HEK293 (cell line): ENCODE results near the gene CIC.

Experiments
- FEZF1 ChIP-seq: fragments of 450-650 bp; formaldehyde crosslinking; IDR thresholded peaks from 2 replicates; pipeline ENCODE4 v1.5.1; 2016; ENCODE audit warnings: missing biosample characterization, missing genetic modification characterization
- GLIS2 ChIP-seq: fragments of 450-650 bp; formaldehyde crosslinking; IDR thresholded peaks from 2 replicates; pipeline ENCODE4 v1.5.1; 2016; ENCODE audit warnings: missing biosample characterization, missing genetic modification characterization
- KLF9 ChIP-seq: fragments of 450-650 bp; formaldehyde crosslinking; IDR thresholded peaks from 2 replicates; pipeline ENCODE4 v1.5.1; 2016; ENCODE audit warnings: missing biosample characterization, missing genetic modification characterization, low read depth
- MZF1 ChIP-seq: fragments of 450-650 bp; formaldehyde crosslinking; IDR thresholded peaks from 2 replicates; pipeline ENCODE4 v1.5.1; 2017; ENCODE audit warnings: missing biosample characterization, missing genetic modification characterization, borderline replicate concordance
- PRDM1 ChIP-seq: fragments of 450-650 bp; formaldehyde crosslinking; IDR thresholded peaks from 2 replicates; pipeline ENCODE4; 2016; ENCODE audit warnings: missing biosample characterization, missing genetic modification characterization
- SCRT2 ChIP-seq: fragments of 450-650 bp; formaldehyde crosslinking; IDR thresholded peaks from 2 replicates; pipeline ENCODE4 v1.5.1; 2016; ENCODE audit warnings: missing biosample characterization, missing genetic modification characterization
- TCF7L2 ChIP-seq: IDR thresholded peaks from 2 replicates; pipeline ENCODE4 v1.6.1; 2011; ENCODE audit warnings: low read depth, mild to moderate bottlenecking, inconsistent platforms, low read length, moderate library complexity, borderline replicate concordance
- WT1 ChIP-seq: fragments of 450-650 bp; formaldehyde crosslinking; IDR thresholded peaks from 2 replicates; pipeline ENCODE4 v1.5.1; 2016; ENCODE audit warnings: missing biosample characterization, missing genetic modification characterization
- YY1 ChIP-seq: fragments of 450-650 bp; formaldehyde crosslinking; IDR thresholded peaks from 2 replicates; pipeline ENCODE4 v1.5.1; 2018; ENCODE audit warnings: missing biosample characterization, missing genetic modification characterization
- ZBTB21 ChIP-seq: fragments of 450-650 bp; formaldehyde crosslinking; IDR thresholded peaks from 2 replicates; pipeline ENCODE4 v1.5.1; 2017; ENCODE audit warnings: missing biosample characterization, missing genetic modification characterization
- ZFHX2 ChIP-seq: fragments of 450-650 bp; formaldehyde crosslinking; conservative IDR thresholded peaks from 2 replicates; pipeline ENCODE4 v1.5.1; 2016; ENCODE audit warnings: missing biosample characterization, missing genetic modification characterization
- ZNF114 ChIP-seq: fragments of 450-650 bp; formaldehyde crosslinking; IDR thresholded peaks from 2 replicates; pipeline ENCODE4 v1.5.0; 2017; ENCODE audit warnings: missing biosample characterization, missing genetic modification characterization
- ZNF132 ChIP-seq: fragments of 450-650 bp; formaldehyde crosslinking; IDR thresholded peaks from 2 replicates; pipeline ENCODE4 v1.5.1; 2017; ENCODE audit warnings: missing biosample characterization, missing genetic modification characterization, borderline replicate concordance
- ZNF138 ChIP-seq: fragments of 450-650 bp; formaldehyde crosslinking; IDR thresholded peaks from 2 replicates; pipeline ENCODE4 v1.5.1; 2016; ENCODE audit warnings: missing biosample characterization, missing genetic modification characterization, borderline replicate concordance
- ZNF146 ChIP-seq: fragments of 450-650 bp; formaldehyde crosslinking; IDR thresholded peaks from 2 replicates; pipeline ENCODE4 v1.5.1; 2016; ENCODE audit warnings: missing biosample characterization, missing genetic modification characterization
- ZNF19 ChIP-seq: fragments of 450-650 bp; formaldehyde crosslinking; IDR thresholded peaks from 2 replicates; pipeline ENCODE4; 2016; ENCODE audit warnings: missing biosample characterization, missing genetic modification characterization, low read depth
- ZNF2 ChIP-seq: fragments of 450-650 bp; formaldehyde crosslinking; IDR thresholded peaks from 2 replicates; pipeline ENCODE4 v1.5.1; 2016; ENCODE audit warnings: missing biosample characterization, missing genetic modification characterization
- ZNF221 ChIP-seq: fragments of 450-650 bp; formaldehyde crosslinking; IDR thresholded peaks from 2 replicates; pipeline ENCODE4 v1.5.1; 2017; ENCODE audit warnings: missing biosample characterization, missing genetic modification characterization, borderline replicate concordance
- ZNF223 ChIP-seq: fragments of 450-650 bp; formaldehyde crosslinking; IDR thresholded peaks from 2 replicates; pipeline ENCODE4 v1.5.1; 2016; ENCODE audit warnings: missing biosample characterization, missing genetic modification characterization
- ZNF239 ChIP-seq: fragments of 450-650 bp; formaldehyde crosslinking; IDR thresholded peaks from 2 replicates; pipeline ENCODE4 v1.5.1; 2016; ENCODE audit warnings: missing biosample characterization, missing genetic modification characterization
- ZNF248 ChIP-seq: fragments of 450-650 bp; formaldehyde crosslinking; IDR thresholded peaks from 2 replicates; pipeline ENCODE4 v1.5.1; 2017; ENCODE audit warnings: missing biosample characterization, missing genetic modification characterization
- ZNF292 ChIP-seq: fragments of 450-650 bp; formaldehyde crosslinking; IDR thresholded peaks from 2 replicates; pipeline ENCODE4 v1.5.1; 2016; ENCODE audit warnings: low read depth, missing biosample characterization, missing genetic modification characterization, borderline replicate concordance
- ZNF433 ChIP-seq: fragments of 450-650 bp; formaldehyde crosslinking; IDR thresholded peaks from 2 replicates; pipeline ENCODE4 v1.5.1; 2016; ENCODE audit warnings: missing biosample characterization, missing genetic modification characterization, low read depth
- ZNF514 ChIP-seq: fragments of 450-650 bp; formaldehyde crosslinking; IDR thresholded peaks from 2 replicates; pipeline ENCODE4 v1.5.1; 2016; ENCODE audit warnings: missing biosample characterization, missing genetic modification characterization
- ZNF548 ChIP-seq: fragments of 450-650 bp; formaldehyde crosslinking; IDR thresholded peaks from 2 replicates; pipeline ENCODE4 v1.5.1; 2016; ENCODE audit warnings: missing biosample characterization, missing genetic modification characterization
- ZNF560 ChIP-seq: fragments of 450-650 bp; formaldehyde crosslinking; IDR thresholded peaks from 2 replicates; pipeline ENCODE4 v1.5.1; 2017; ENCODE audit warnings: missing biosample characterization, missing genetic modification characterization, borderline replicate concordance
- ZNF610 ChIP-seq: fragments of 450-650 bp; formaldehyde crosslinking; IDR thresholded peaks from 2 replicates; pipeline ENCODE4 v1.5.1; 2016; ENCODE audit warnings: missing biosample characterization, missing genetic modification characterization, borderline replicate concordance
- ZNF747 ChIP-seq: fragments of 450-650 bp; formaldehyde crosslinking; IDR thresholded peaks from 2 replicates; pipeline ENCODE4 v1.5.1; 2016; ENCODE audit warnings: missing biosample characterization, missing genetic modification characterization
- ZNF791 ChIP-seq: fragments of 450-650 bp; formaldehyde crosslinking; IDR thresholded peaks from 2 replicates; pipeline ENCODE4 v1.5.1; 2016; ENCODE audit warnings: missing biosample characterization, missing genetic modification characterization
- TF ChIP-seq, protein P1 (sequence below): fragments of 450-650 bp; formaldehyde crosslinking; IDR thresholded peaks from 2 replicates; pipeline ENCODE4 v1.5.1; 2016; ENCODE audit warnings: missing biosample characterization, missing genetic modification characterization
- TF ChIP-seq, protein P2 (sequence below): fragments of 450-650 bp; formaldehyde crosslinking; IDR thresholded peaks from 2 replicates; pipeline ENCODE4 v1.5.1; 2016; ENCODE audit warnings: missing biosample characterization, missing genetic modification characterization
- TF ChIP-seq, protein P3 (sequence below): fragments of 450-650 bp; formaldehyde crosslinking; IDR thresholded peaks from 2 replicates; pipeline ENCODE4 v1.5.1; 2017; ENCODE audit warnings: missing biosample characterization, missing genetic modification characterization
- TF ChIP-seq, protein P4 (sequence below): fragments of 450-650 bp; formaldehyde crosslinking; IDR thresholded peaks from 2 replicates; pipeline ENCODE4 v1.5.1; 2017; ENCODE audit warnings: missing biosample characterization, missing genetic modification characterization

The CIC gene

DNA sequence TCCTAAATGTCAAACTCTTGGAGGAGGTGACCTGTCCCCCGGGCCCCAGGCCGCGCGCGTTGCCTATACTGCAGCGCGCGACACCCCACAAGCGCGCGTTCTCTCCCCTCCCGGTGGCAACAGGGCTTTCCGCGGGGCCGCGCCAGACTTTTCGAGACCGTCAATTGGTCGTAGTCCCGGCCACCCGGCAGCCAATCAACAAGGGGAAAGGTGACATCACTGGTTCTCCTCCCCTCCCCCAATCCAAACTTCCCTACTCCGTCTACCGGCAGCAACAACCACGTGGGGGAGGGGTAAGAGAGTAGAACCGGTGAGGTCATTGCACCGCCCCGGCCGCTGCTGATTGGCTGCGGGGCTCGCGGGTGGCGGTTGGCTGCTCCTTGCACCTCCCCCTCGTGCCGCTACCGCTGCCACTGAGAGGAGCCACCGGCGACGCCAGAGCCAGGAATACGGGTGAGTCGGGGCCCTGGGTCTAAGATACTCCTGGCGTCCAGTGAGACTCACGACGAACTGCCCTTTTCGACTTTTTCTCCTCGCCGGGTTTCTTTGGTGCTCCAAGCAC is 829 bp upstream of the CIC start (continued):
- peak; percentile 72; the same call in 1 of the 2 replicates for TF ChIP-seq ZNF610 (tag by site-specific recombination)
- no peak for TF ChIP-seq ZNF138 (tag by site-specific recombination)
- TF ChIP-seq ZNF223 = no peak
- TF ChIP-seq SCRT2 (tag by site-specific recombination) = peak; percentile 99
- TF ChIP-seq ZFHX2 (tag by site-specific recombination) = no peak
- TF ChIP-seq ZNF221 (tag by site-specific recombination) = no peak
- TF ChIP-seq, protein P1, sequence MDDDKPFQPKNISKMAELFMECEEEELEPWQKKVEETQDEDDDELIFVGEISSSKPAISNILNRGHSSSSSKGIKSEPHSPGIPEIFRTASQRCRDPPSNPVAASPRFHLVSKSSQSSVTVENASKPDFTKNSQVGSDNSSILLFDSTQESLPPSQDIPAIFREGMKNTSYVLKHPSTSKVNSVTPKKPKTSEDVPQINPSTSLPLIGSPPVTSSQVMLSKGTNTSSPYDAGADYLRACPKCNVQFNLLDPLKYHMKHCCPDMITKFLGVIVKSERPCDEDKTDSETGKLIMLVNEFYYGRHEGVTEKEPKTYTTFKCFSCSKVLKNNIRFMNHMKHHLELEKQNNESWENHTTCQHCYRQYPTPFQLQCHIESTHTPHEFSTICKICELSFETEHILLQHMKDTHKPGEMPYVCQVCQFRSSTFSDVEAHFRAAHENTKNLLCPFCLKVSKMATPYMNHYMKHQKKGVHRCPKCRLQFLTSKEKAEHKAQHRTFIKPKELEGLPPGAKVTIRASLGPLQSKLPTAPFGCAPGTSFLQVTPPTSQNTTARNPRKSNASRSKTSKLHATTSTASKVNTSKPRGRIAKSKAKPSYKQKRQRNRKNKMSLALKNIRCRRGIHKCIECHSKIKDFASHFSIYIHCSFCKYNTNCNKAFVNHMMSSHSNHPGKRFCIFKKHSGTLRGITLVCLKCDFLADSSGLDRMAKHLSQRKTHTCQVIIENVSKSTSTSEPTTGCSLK (tag by site-specific recombination) = no peak
- 0 out of 2 replicates have a peak, but pooled peaks have one; percentile 12 for TF ChIP-seq WT1 (tag by site-specific recombination)
- TF ChIP-seq, protein P2, sequence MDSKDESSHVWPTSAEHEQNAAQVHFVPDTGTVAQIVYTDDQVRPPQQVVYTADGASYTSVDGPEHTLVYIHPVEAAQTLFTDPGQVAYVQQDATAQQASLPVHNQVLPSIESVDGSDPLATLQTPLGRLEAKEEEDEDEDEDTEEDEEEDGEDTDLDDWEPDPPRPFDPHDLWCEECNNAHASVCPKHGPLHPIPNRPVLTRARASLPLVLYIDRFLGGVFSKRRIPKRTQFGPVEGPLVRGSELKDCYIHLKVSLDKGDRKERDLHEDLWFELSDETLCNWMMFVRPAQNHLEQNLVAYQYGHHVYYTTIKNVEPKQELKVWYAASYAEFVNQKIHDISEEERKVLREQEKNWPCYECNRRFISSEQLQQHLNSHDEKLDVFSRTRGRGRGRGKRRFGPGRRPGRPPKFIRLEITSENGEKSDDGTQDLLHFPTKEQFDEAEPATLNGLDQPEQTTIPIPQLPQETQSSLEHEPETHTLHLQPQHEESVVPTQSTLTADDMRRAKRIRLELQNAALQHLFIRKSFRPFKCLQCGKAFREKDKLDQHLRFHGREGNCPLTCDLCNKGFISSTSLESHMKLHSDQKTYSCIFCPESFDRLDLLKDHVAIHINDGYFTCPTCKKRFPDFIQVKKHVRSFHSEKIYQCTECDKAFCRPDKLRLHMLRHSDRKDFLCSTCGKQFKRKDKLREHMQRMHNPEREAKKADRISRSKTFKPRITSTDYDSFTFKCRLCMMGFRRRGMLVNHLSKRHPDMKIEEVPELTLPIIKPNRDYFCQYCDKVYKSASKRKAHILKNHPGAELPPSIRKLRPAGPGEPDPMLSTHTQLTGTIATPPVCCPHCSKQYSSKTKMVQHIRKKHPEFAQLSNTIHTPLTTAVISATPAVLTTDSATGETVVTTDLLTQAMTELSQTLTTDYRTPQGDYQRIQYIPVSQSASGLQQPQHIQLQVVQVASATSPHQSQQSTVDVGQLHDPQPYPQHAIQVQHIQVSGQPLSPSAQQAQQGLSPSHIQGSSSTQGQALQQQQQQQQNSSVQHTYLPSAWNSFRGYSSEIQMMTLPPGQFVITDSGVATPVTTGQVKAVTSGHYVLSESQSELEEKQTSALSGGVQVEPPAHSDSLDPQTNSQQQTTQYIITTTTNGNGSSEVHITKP (tag by site-specific recombination) = 0 out of 2 replicates have a peak, but pooled peaks have one; percentile 62
- peak; percentile 93 for TF ChIP-seq GLIS2
- no peak for TF ChIP-seq MZF1
- TF ChIP-seq ZNF239 (tag by site-specific recombination) = no peak
- TF ChIP-seq, protein P3, sequence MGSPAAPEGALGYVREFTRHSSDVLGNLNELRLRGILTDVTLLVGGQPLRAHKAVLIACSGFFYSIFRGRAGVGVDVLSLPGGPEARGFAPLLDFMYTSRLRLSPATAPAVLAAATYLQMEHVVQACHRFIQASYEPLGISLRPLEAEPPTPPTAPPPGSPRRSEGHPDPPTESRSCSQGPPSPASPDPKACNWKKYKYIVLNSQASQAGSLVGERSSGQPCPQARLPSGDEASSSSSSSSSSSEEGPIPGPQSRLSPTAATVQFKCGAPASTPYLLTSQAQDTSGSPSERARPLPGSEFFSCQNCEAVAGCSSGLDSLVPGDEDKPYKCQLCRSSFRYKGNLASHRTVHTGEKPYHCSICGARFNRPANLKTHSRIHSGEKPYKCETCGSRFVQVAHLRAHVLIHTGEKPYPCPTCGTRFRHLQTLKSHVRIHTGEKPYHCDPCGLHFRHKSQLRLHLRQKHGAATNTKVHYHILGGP (tag by site-specific recombination) = no peak
- no peak for TF ChIP-seq ZNF19
- peak; percentile 4; the same call in 1 of the 2 replicates for TF ChIP-seq KLF9 (tag by site-specific recombination)
- TF ChIP-seq ZNF514 (tag by site-specific recombination) = no peak
- no peak for TF ChIP-seq ZNF146
- no peak for TF ChIP-seq YY1
- TF ChIP-seq ZNF791 (tag by site-specific recombination) = no peak
- TF ChIP-seq ZBTB21 (tag by site-specific recombination) = peak; percentile 87
- TF ChIP-seq, protein P4, sequence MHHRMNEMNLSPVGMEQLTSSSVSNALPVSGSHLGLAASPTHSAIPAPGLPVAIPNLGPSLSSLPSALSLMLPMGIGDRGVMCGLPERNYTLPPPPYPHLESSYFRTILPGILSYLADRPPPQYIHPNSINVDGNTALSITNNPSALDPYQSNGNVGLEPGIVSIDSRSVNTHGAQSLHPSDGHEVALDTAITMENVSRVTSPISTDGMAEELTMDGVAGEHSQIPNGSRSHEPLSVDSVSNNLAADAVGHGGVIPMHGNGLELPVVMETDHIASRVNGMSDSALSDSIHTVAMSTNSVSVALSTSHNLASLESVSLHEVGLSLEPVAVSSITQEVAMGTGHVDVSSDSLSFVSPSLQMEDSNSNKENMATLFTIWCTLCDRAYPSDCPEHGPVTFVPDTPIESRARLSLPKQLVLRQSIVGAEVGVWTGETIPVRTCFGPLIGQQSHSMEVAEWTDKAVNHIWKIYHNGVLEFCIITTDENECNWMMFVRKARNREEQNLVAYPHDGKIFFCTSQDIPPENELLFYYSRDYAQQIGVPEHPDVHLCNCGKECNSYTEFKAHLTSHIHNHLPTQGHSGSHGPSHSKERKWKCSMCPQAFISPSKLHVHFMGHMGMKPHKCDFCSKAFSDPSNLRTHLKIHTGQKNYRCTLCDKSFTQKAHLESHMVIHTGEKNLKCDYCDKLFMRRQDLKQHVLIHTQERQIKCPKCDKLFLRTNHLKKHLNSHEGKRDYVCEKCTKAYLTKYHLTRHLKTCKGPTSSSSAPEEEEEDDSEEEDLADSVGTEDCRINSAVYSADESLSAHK = peak; percentile 64
- no peak for TF ChIP-seq ZNF292 (tag by site-specific recombination)
- TF ChIP-seq ZNF548 = peak; percentile 89
- no peak for TF ChIP-seq ZNF433 (tag by site-specific recombination)
- TF ChIP-seq ZNF2 (tag by site-specific recombination) = no peak; the same call in 1 of the 2 replicates
- no peak for TF ChIP-seq ZNF114
- no peak for TF ChIP-seq ZNF747
- no peak for TF ChIP-seq ZNF132 (tag by site-specific recombination)
- TF ChIP-seq ZNF248 (tag by site-specific recombination) = no peak
- no peak for TF ChIP-seq ZNF560 (tag by site-specific recombination)
- peak; percentile 34; the same call in 1 of the 2 replicates for TF ChIP-seq PRDM1 (tag by site-specific recombination)
- TF ChIP-seq TCF7L2 = no peak
- TF ChIP-seq FEZF1 (tag by site-specific recombination) = peak; percentile 31; the same call in 1 of the 2 replicates
